ENCODE measurements around the gene RIMBP2. TPM values are rescaled to one million over a fixed set of nuclear protein-coding genes. Genes with fewer than 3 reads are reported as not detected.

Gene RIMBP2
- total and polyA plus RNA-seq, 2 experiments from 2014 or later: not detected

DNA sequence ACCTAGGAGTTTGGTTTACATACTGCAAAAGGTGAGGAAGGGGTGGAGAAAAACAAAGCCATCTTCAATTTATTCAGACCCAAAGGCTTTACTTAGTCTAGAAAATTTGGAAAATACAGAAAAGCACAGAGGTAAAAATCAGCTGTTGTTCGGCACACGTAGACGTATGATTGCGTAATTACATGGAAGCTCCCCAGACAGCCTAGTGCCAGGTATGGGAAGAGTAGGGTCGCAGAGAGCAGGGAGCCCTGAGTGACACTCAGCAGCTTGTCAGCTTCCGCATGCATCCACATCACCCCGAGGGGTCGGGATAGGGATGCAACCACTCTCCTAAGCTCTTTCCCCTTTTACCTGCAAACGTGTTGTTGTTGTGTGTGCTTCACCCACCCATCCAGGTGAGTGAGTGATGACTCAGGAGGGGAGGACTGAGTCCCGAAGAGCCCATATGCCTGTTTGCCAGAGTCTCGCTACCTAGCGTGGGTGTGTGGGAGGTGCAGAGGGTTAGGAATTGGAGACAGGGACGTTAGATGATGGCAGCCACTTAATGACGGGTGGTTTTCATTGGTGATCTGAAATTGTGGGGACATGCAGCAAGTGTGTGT, 358.3 kb downstream of the RIMBP2 start:
- Histone ChIP-seq H3K27ac (no peak overlapping the region), H3K4me1 (ENCODE audit: insufficient read depth) (no peaks in the 10 kb centered on the region), H3K9me3 (ENCODE audit: low read depth) (no peaks in the 10 kb centered on the region), H3K4me2 (ENCODE audit: unreplicated experiment) (no peak overlapping the region), H3K9me2 (ENCODE audit: insufficient read depth) (no peaks in the 10 kb centered on the region), H3K79me2 (ENCODE audit: insufficient read depth) (no peaks in the 10 kb centered on the region), H3K9ac (no peak overlapping the region), H3F3A (ENCODE audit: insufficient read depth) (no peaks in the 10 kb centered on the region), H3K27me3 (replicated peaks; ENCODE audit: insufficient read depth) (no peaks in the 10 kb centered on the region), H4K20me1 (ENCODE audit: insufficient read depth) (no peaks in the 10 kb centered on the region), H3K4me3 (no peak overlapping the region), H2AFZ (no peak overlapping the region), H3K36me3 (ENCODE audit: low read depth) (no peaks in the 10 kb centered on the region)
- TF ChIP-seq EZH2phosphoT487 (IDR thresholded peaks at IDR 0.05; ENCODE audit: insufficient read depth, low read depth) (no peak), EZH2 (IDR thresholded peaks at IDR 0.05; ENCODE audit: insufficient read depth, poor library complexity, severe bottlenecking) (no peak)
- in situ Hi-C loops (cut with MboI): no loop called here
- DNase-seq: no peak
- WGBS, 2 experiments (ENCODE audit: low coverage in 1 of 2, low lambda C conversion rate in 2 of 2, missing lambda C conversion rate in 2 of 2): 37 to 41% methylated on average over 14 of the region's 14 CpGs

DNA sequence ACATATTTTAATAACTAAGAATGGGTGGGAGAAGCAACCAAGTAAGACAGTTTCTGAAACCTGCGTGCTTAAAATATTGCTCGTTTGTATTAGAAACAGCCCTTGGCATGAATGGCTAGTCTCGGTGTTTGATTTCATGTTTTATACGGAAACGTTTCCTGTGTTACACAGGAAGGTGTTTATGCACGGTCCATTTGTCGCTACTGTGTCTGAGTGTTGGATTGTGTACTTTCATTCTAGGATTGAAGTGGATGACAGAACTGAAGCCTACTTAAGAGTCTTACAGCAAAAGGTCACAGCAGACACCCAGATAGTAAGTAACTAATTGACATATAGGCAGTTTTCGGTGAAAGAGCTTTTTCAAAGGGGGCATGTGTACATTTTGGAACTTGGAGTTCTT, 358.9 kb downstream of the RIMBP2 start:
- H3K79me2 ChIP-seq (ENCODE audit: insufficient read depth): no peaks in the 10 kb centered on the region
- in situ Hi-C loops (cut with MboI): no loop called here
- no peaks in the 10 kb centered on the region for H3K4me1 ChIP-seq (ENCODE audit: insufficient read depth)
- H3K36me3 ChIP-seq (ENCODE audit: low read depth): no peaks in the 10 kb centered on the region
- H3K9me2 ChIP-seq (ENCODE audit: insufficient read depth): no peaks in the 10 kb centered on the region
- H3K27me3 ChIP-seq (replicated peaks; ENCODE audit: insufficient read depth): no peaks in the 10 kb centered on the region
- no peak overlapping the region for H3K4me2 ChIP-seq (ENCODE audit: unreplicated experiment)
- TF ChIP-seq EZH2phosphoT487 (IDR thresholded peaks at IDR 0.05; ENCODE audit: insufficient read depth, low read depth) (no peak), EZH2 (IDR thresholded peaks at IDR 0.05; ENCODE audit: insufficient read depth, poor library complexity, severe bottlenecking) (no peak)
- 13 to 14% methylated on average over 8 of the region's 8 CpGs for WGBS, 2 experiments (ENCODE audit: low coverage in 1 of 2, low lambda C conversion rate in 2 of 2, missing lambda C conversion rate in 2 of 2)
- no peaks in the 10 kb centered on the region for H3K9me3 ChIP-seq (ENCODE audit: low read depth)
- no peak for DNase-seq
- H3F3A ChIP-seq (ENCODE audit: insufficient read depth): no peaks in the 10 kb centered on the region
- H4K20me1 ChIP-seq (ENCODE audit: insufficient read depth): no peaks in the 10 kb centered on the region
- no peak overlapping the region for H2AFZ ChIP-seq
- H3K4me3 ChIP-seq: no peak overlapping the region
- H3K9ac ChIP-seq: no peak overlapping the region
- no peak overlapping the region for H3K27ac ChIP-seq

DNA sequence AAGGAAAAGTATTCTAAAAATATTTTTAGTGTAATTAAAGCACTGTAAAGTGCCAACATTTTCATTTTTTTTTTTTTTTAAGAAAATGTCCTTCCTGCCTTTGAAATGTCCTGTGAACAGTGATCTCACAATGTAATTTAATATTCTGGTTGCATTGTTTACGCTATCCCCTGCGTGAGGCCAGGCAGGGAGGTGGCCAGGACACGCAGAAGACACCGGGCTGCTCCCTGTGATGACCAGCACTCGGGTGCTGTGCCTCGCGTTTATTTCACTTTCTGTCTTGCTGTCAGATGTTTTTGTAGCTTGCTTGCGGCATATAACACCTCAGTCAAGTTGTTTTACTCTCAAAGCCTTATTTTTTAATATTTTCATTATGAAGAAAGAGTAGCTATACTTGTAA, 359.9 kb downstream of the RIMBP2 start:
- Histone ChIP-seq H3K27ac (no peak overlapping the region), H3K9me2 (ENCODE audit: insufficient read depth) (no peaks in the 10 kb centered on the region), H3K9ac (no peak overlapping the region), H3K27me3 (replicated peaks; ENCODE audit: insufficient read depth) (no peaks in the 10 kb centered on the region), H3K9me3 (ENCODE audit: low read depth) (no peaks in the 10 kb centered on the region), H3K4me2 (ENCODE audit: unreplicated experiment) (no peak overlapping the region), H3K36me3 (ENCODE audit: low read depth) (no peaks in the 10 kb centered on the region), H3F3A (ENCODE audit: insufficient read depth) (no peaks in the 10 kb centered on the region), H3K4me3 (no peak overlapping the region), H2AFZ (no peak overlapping the region), H4K20me1 (ENCODE audit: insufficient read depth) (no peaks in the 10 kb centered on the region), H3K79me2 (ENCODE audit: insufficient read depth) (no peaks in the 10 kb centered on the region), H3K4me1 (ENCODE audit: insufficient read depth) (no peaks in the 10 kb centered on the region)
- 35 to 46% methylated on average over 8 of the region's 8 CpGs for WGBS, 2 experiments (ENCODE audit: low coverage in 1 of 2, low lambda C conversion rate in 2 of 2, missing lambda C conversion rate in 2 of 2)
- in situ Hi-C loops (cut with MboI): no loop called here
- no peak for DNase-seq
- TF ChIP-seq EZH2 (IDR thresholded peaks at IDR 0.05; ENCODE audit: insufficient read depth, poor library complexity, severe bottlenecking): no peak
- TF ChIP-seq EZH2phosphoT487 (IDR thresholded peaks at IDR 0.05; ENCODE audit: insufficient read depth, low read depth): no peak

DNA sequence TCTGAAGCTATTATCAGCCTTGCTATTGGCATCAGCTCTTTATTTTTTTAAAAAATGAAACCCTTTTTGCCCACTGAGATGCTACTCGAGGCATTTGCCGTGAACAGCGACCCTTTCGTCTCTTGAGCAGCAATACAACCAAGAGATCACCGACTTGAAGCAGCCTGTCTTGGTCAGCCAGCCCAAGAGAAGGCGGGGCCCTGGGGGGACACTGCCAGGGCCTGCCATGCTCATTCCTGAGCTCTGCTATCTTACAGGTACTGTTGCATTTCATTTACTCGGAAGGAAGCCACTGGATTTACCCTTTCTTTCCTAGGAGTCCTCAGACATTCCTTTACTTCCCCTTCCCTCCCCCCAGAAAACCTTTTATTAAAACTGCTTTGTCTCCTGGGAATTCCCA, 361.7 kb downstream of the RIMBP2 start:
- no peak for DNase-seq
- TF ChIP-seq EZH2phosphoT487 (IDR thresholded peaks at IDR 0.05; ENCODE audit: insufficient read depth, low read depth): no peak
- no peak for TF ChIP-seq EZH2 (IDR thresholded peaks at IDR 0.05; ENCODE audit: insufficient read depth, poor library complexity, severe bottlenecking)
- no peak overlapping the region for H3K27ac ChIP-seq
- no peaks in the 10 kb centered on the region for H3K36me3 ChIP-seq (ENCODE audit: low read depth)
- 30 to 31% methylated on average over 7 of the region's 7 CpGs for WGBS, 2 experiments (ENCODE audit: low coverage in 1 of 2, low lambda C conversion rate in 2 of 2, missing lambda C conversion rate in 2 of 2)
- H3K79me2 ChIP-seq (ENCODE audit: insufficient read depth): no peaks in the 10 kb centered on the region
- H2AFZ ChIP-seq: no peak overlapping the region
- no peaks in the 10 kb centered on the region for H4K20me1 ChIP-seq (ENCODE audit: insufficient read depth)
- no peaks in the 10 kb centered on the region for H3K9me3 ChIP-seq (ENCODE audit: low read depth)
- H3K4me2 ChIP-seq (ENCODE audit: unreplicated experiment): no peak overlapping the region
- no peak overlapping the region for H3K4me3 ChIP-seq
- H3K27me3 ChIP-seq (replicated peaks; ENCODE audit: insufficient read depth): no peaks in the 10 kb centered on the region
- no peaks in the 10 kb centered on the region for H3K4me1 ChIP-seq (ENCODE audit: insufficient read depth)
- no peaks in the 10 kb centered on the region for H3F3A ChIP-seq (ENCODE audit: insufficient read depth)
- no peaks in the 10 kb centered on the region for H3K9me2 ChIP-seq (ENCODE audit: insufficient read depth)
- in situ Hi-C loops (cut with MboI): no loop called here
- no peak overlapping the region for H3K9ac ChIP-seq

DNA sequence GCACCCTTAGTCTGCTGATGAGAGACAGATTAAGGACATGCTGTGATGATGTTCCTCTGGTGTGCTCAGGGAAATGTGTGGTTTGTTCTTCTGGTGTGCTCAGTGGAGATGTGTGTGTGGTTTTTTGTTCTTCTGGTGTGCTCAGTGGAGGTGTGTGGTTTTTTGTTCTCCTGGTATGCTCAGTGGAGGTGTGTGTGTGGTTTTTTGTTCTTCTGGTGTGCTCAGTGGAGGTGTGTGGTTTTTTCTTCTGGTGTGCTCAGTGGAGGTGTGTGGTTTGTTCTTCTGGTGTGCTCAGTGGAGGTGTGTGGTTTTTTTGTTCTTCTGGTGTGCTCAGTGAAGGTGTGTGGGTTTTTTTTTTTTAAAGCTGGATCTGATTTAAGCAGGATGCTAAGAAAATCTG, 363.0 kb downstream of the RIMBP2 start:
- H4K20me1 ChIP-seq (ENCODE audit: insufficient read depth): no peaks in the 10 kb centered on the region
- H3K4me3 ChIP-seq: no peak overlapping the region
- H3K79me2 ChIP-seq (ENCODE audit: insufficient read depth): no peaks in the 10 kb centered on the region
- no peak overlapping the region for H3K27ac ChIP-seq
- no peak overlapping the region for H2AFZ ChIP-seq
- no peak for DNase-seq
- H3K4me2 ChIP-seq (ENCODE audit: unreplicated experiment): no peak overlapping the region
- no peak for TF ChIP-seq EZH2phosphoT487 (IDR thresholded peaks at IDR 0.05; ENCODE audit: insufficient read depth, low read depth)
- TF ChIP-seq EZH2 (IDR thresholded peaks at IDR 0.05; ENCODE audit: insufficient read depth, poor library complexity, severe bottlenecking): no peak
- no peaks in the 10 kb centered on the region for H3K27me3 ChIP-seq (replicated peaks; ENCODE audit: insufficient read depth)
- H3K9ac ChIP-seq: no peak overlapping the region
- no peaks in the 10 kb centered on the region for H3F3A ChIP-seq (ENCODE audit: insufficient read depth)
- no peaks in the 10 kb centered on the region for H3K9me2 ChIP-seq (ENCODE audit: insufficient read depth)
- H3K9me3 ChIP-seq (ENCODE audit: low read depth): no peaks in the 10 kb centered on the region
- in situ Hi-C loops (cut with MboI): no loop called here
- no peaks in the 10 kb centered on the region for H3K4me1 ChIP-seq (ENCODE audit: insufficient read depth)
- H3K36me3 ChIP-seq (ENCODE audit: low read depth): no peaks in the 10 kb centered on the region
